D721Med (cell line): ENCODE results near the gene GNPTAB.

Source experiments
- DNase-seq: peaks from one replicate; pipeline ENCODE4 v3.0.0; 2011; ENCODE audit warnings: low spot score; ENCODE audit not compliant: insufficient read length
- FAIRE-seq: peaks from 2 replicates; lab custom pipeline; 2011; peaks lifted over from hg19 to GRCh38; lab: Jason Lieb, UNC
- CTCF ChIP-seq: IDR thresholded peaks from 2 replicates; pipeline ENCODE4 v1.5.1; 2012; ENCODE audit warnings: mild to moderate bottlenecking, control low read depth; ENCODE audit not compliant: insufficient read depth; ENCODE audit errors: missing control alignments

GNPTAB gene

GRCh38 chr12:101829639-101830366 is 956 bp downstream of the GNPTAB start:
- FAIRE-seq (no peak), DNase-seq (no peak)
- no peak for TF ChIP-seq CTCF

GRCh38 chr12:101828463-101829196 is 2.1 kb downstream of the GNPTAB start:
- no peak for DNase-seq
- FAIRE-seq = peak; percentile 16
- TF ChIP-seq CTCF = no peak

GRCh38 chr12:101826766-101827368 is 3.9 kb downstream of the GNPTAB start:
- TF ChIP-seq CTCF = no peak
- no peak for DNase-seq
- no peak for FAIRE-seq

GRCh38 chr12:101824831-101825230 is 5.9 kb downstream of the GNPTAB start:
- TF ChIP-seq CTCF = no peak
- FAIRE-seq (no peak), DNase-seq (no peak)

- FAIRE-seq = no peak
- no peak for TF ChIP-seq CTCF
- DNase-seq = no peak
Observed at GRCh38 chr12:101823891-101824290, 6.9 kb downstream of the GNPTAB start.

- no peak for TF ChIP-seq CTCF
- DNase-seq (no peak), FAIRE-seq (no peak)
Observed at GRCh38 chr12:101823039-101823438, 7.7 kb downstream of the GNPTAB start.
